Tibial artery (tissue), 4 donors: ENCODE results near the gene SKAP1.

Experiments
- DNase-seq, 2 donors: peaks; one replicate each; pipeline ENCODE4 v3.0.0-alpha.2; 2019
- H3K27ac ChIP-seq, 2 donors: fragments of 200-600 bp; sonication (generic) in 1 of 2; 1 replicate in 1 of 2; 2 replicates in 1 of 2; pipeline ENCODE4 v1.5.1; 2018 to 2019; ENCODE audit warnings: mild to moderate bottlenecking in 1 of 2
- H3K27me3 ChIP-seq, 2 donors: fragments of 200-600 bp; sonication (generic) in 1 of 2; one replicate each; pipeline versions ENCODE4 v1.5.1 to v1.6.0; 2016 to 2019
- H3K36me3 ChIP-seq, 3 donors: fragments of 200-600 bp; sonication (generic) in 2 of 3; one replicate each; pipeline ENCODE4 v1.5.1; 2016 to 2019; ENCODE audit warnings: mild to moderate bottlenecking in 2 of 3
- H3K4me1 ChIP-seq, 4 donors: fragments of 200-600 bp; sonication (generic) in 2 of 4; 1 replicate in 3 of 4; 2 replicates in 1 of 4; pipeline ENCODE4 v1.5.1; 2016 to 2019
- H3K4me3 ChIP-seq, 2 donors: fragments of 200-600 bp; sonication (generic) in 1 of 2; 1 replicate in 1 of 2; 2 replicates in 1 of 2; pipeline ENCODE4 v1.5.1; 2018 to 2019; ENCODE audit warnings: mild to moderate bottlenecking in 2 of 2
- H3K9me3 ChIP-seq, 3 donors: fragments of 200-600 bp; sonication (generic) in 1 of 3; one replicate each; pipeline ENCODE4 v1.5.1; 2016 to 2019
- CTCF ChIP-seq, 2 experiments: fragments of 200-600 bp in 1 of 2; fragments of 450-650 bp in 1 of 2; IDR thresholded peaks; one replicate each; pipeline ENCODE4 v1.5.1; 2017 to 2019; ENCODE audit warnings: antibody characterized with exemption in 2 of 2, mild to moderate bottlenecking in 1 of 2, moderate library complexity in 1 of 2
- intact Hi-C: fragments of 100-400 bp; cut with DNase I; formaldehyde crosslinking; loops from one replicate; pipeline ENCODE4 v1.15.0; 2023; ENCODE audit warnings: low total_unique reads

SKAP1 gene

GRCh38 chr17:48406936-48407567 lies 23.0 kb downstream of the SKAP1 start:
- no peaks in the 10 kb centered on the region for H3K4me1 ChIP-seq
- no peak for DNase-seq
- intact Hi-C loops, result no loop called here
- no peak for TF ChIP-seq CTCF (IDR thresholded peaks at IDR 0.05)
- H3K36me3 ChIP-seq, result no peaks in the 10 kb centered on the region
- no peaks in the 10 kb centered on the region for H3K9me3 ChIP-seq
- no peak overlapping the region for H3K4me3 ChIP-seq
- H3K27me3 ChIP-seq, result peaks cover 0 to 67% of the 10 kb centered on the region in 2 donors
- no peak overlapping the region for H3K27ac ChIP-seq

GRCh38 chr17:48394821-48395220 lies 35.2 kb downstream of the SKAP1 start:
- no peak for DNase-seq
- peaks cover 0 to 15% of the 10 kb centered on the region in 2 donors for H3K27me3 ChIP-seq
- intact Hi-C loops, result no loop called here
- peaks cover 0 to 18% (median 0%) of the 10 kb centered on the region in 4 donors for H3K4me1 ChIP-seq
- H3K4me3 ChIP-seq, result no peak overlapping the region
- no peak overlapping the region for H3K27ac ChIP-seq
- TF ChIP-seq CTCF (IDR thresholded peaks at IDR 0.05), result no peak
- H3K9me3 ChIP-seq, result no peaks in the 10 kb centered on the region
- H3K36me3 ChIP-seq, result no peaks in the 10 kb centered on the region

GRCh38 chr17:48393283-48393682 lies 36.7 kb downstream of the SKAP1 start:
- intact Hi-C loops, result no loop called here
- Histone ChIP-seq H3K4me3 (no peak overlapping the region), H3K27me3 (peaks cover 0 to 10% of the 10 kb centered on the region in 2 donors), H3K9me3 (no peaks in the 10 kb centered on the region), H3K4me1 (peaks cover 0 to 18% (median 0%) of the 10 kb centered on the region in 4 donors), H3K27ac (no peak overlapping the region), H3K36me3 (no peaks in the 10 kb centered on the region)
- TF ChIP-seq CTCF (IDR thresholded peaks at IDR 0.05), result no peak
- DNase-seq, result no peak

DNA sequence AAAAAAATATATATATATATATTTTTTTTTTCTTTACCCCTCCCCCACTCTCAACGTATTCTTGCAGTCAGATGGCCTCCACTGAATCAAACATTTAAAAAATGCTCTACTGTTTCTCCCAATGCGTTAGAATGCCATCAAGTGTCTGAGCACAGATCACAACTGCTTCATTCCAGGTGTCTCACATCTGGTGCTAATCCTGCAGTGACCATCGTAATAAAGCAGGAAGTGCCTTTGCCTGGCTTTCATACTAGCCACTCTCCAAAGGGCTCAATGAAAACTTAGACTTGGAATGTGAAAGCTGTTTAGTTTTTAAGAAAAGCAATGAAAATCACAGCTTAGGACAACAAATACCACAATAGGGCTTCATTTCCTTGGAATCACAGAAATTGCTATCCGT lies 37.2 kb downstream of the SKAP1 start:
- peaks cover 0 to 8% of the 10 kb centered on the region in 2 donors for H3K27me3 ChIP-seq
- H3K9me3 ChIP-seq, result no peaks in the 10 kb centered on the region
- no peaks in the 10 kb centered on the region for H3K36me3 ChIP-seq
- no peak overlapping the region for H3K27ac ChIP-seq
- no peak overlapping the region for H3K4me3 ChIP-seq
- DNase-seq, result no peak
- no peak for TF ChIP-seq CTCF (IDR thresholded peaks at IDR 0.05)
- peaks cover 0 to 18% (median 0%) of the 10 kb centered on the region in 4 donors for H3K4me1 ChIP-seq
- intact Hi-C loops, result no loop called here

DNA sequence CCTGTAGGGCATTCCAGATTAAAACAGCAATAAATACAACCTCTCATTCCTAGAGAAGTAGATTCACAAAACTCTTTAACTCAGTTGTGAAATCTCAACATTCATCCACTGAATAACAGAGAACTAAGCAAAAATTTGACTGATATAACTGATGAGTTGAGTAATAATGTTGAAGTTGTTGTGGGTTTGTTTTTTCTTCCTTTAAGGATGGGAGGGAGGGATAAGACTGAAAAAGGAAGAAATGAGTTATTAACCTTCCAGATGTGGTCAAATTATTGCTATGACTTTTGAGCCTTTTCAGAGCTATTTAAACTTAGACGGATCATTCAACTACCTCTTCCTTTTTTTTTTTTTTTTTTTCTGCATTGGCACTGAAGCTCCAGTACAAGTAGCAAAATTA lies 38.6 kb downstream of the SKAP1 start:
- Histone ChIP-seq H3K27me3 (peaks cover 0 to 12% of the 10 kb centered on the region in 2 donors), H3K4me1 (peaks cover 0 to 18% (median 0%) of the 10 kb centered on the region in 4 donors), H3K9me3 (no peaks in the 10 kb centered on the region), H3K4me3 (no peak overlapping the region), H3K36me3 (no peaks in the 10 kb centered on the region), H3K27ac (no peak overlapping the region)
- TF ChIP-seq CTCF (IDR thresholded peaks at IDR 0.05), result no peak
- no peak for DNase-seq
- intact Hi-C loops, result no loop called here
